Astrocyte (in vitro differentiated cells and primary cell): ENCODE results near the gene GPRC5B. TPM values are rescaled to one million over a fixed set of nuclear protein-coding genes. Genes with fewer than 3 reads are reported as not detected.

ENCODE experiments used
- DNase-seq: peaks from one replicate; pipeline ENCODE4 v3.0.0-alpha.2; 2010; ENCODE audit warnings: low read depth
- FAIRE-seq: peaks from 2 replicates; lab custom pipeline; 2011; peaks lifted over from hg19 to GRCh38; lab: Jason Lieb, UNC
- H2AFZ ChIP-seq: 2 replicates; pipeline ENCODE4 v1.6.0; 2012; ENCODE audit warnings: low read depth, low read length, inconsistent platforms
- H3K27ac ChIP-seq: 2 replicates; pipeline ENCODE4 v1.5.1; 2011; ENCODE audit warnings: low read depth, low read length, inconsistent platforms
- H3K27me3 ChIP-seq: 2 replicates; pipeline ENCODE4 v1.6.0; 2011; ENCODE audit warnings: low read length, inconsistent platforms; ENCODE audit not compliant: insufficient read depth
- H3K36me3 ChIP-seq: 2 replicates; pipeline ENCODE4 v1.5.1; 2011; ENCODE audit warnings: low read length, inconsistent platforms; ENCODE audit not compliant: insufficient read depth
- H3K4me1 ChIP-seq: 2 replicates; pipeline ENCODE4 v1.5.1; 2011; ENCODE audit warnings: low read length, inconsistent platforms; ENCODE audit not compliant: insufficient read depth
- H3K4me2 ChIP-seq: 2 replicates; pipeline ENCODE4 v1.6.0; 2012; ENCODE audit warnings: low read length, inconsistent platforms
- H3K4me3 ChIP-seq: 2 replicates; pipeline ENCODE4 v1.5.1; 2011; ENCODE audit warnings: low read depth, mild to moderate bottlenecking, low read length, inconsistent platforms; ENCODE audit not compliant: insufficient read depth
- H3K79me2 ChIP-seq: 2 replicates; pipeline ENCODE4 v1.6.0; 2012; ENCODE audit warnings: mild to moderate bottlenecking, low read length, inconsistent platforms; ENCODE audit not compliant: insufficient read depth
- H3K9ac ChIP-seq: 2 replicates; pipeline ENCODE4 v1.6.0; 2012; ENCODE audit warnings: mild to moderate bottlenecking, low read length, inconsistent platforms
- H3K9me3 ChIP-seq: 2 replicates; pipeline ENCODE4 v1.5.1; 2012; ENCODE audit warnings: low read depth, mild to moderate bottlenecking, low read length, inconsistent platforms; ENCODE audit not compliant: insufficient read depth
- H4K20me1 ChIP-seq: 2 replicates; pipeline ENCODE4 v1.6.0; 2012; ENCODE audit warnings: low read length, inconsistent platforms; ENCODE audit not compliant: insufficient read depth
- H3K27ac Mint-ChIP-seq: one replicate; pipeline ENCODE4 v1.8.0; 2021; ENCODE audit warnings: mild to moderate bottlenecking, mixed read lengths; ENCODE audit not compliant: unreplicated experiment
- H3K27me3 Mint-ChIP-seq: one replicate; pipeline ENCODE4 v1.8.0; 2021; ENCODE audit warnings: low read depth, mixed read lengths; ENCODE audit not compliant: unreplicated experiment
- H3K36me3 Mint-ChIP-seq: one replicate; pipeline ENCODE4 v1.8.0; 2021; ENCODE audit warnings: low read depth, mixed read lengths; ENCODE audit not compliant: unreplicated experiment
- H3K4me1 Mint-ChIP-seq: one replicate; pipeline ENCODE4 v1.8.0; 2021; ENCODE audit warnings: low read depth, mixed read lengths; ENCODE audit not compliant: unreplicated experiment
- H3K4me3 Mint-ChIP-seq: one replicate; pipeline ENCODE4 v1.8.0; 2021; ENCODE audit warnings: mild to moderate bottlenecking, moderate library complexity, mixed read lengths; ENCODE audit not compliant: unreplicated experiment
- H3K9me3 Mint-ChIP-seq: one replicate; pipeline ENCODE4 v1.8.0; 2021; ENCODE audit warnings: mild to moderate bottlenecking, mixed read lengths; ENCODE audit not compliant: unreplicated experiment
- CTCF ChIP-seq: IDR thresholded peaks from 2 replicates; pipeline ENCODE4 v1.5.1; 2011; ENCODE audit warnings: low read depth, mild to moderate bottlenecking, inconsistent platforms, low read length, moderate library complexity; ENCODE audit not compliant: insufficient read depth
- EZH2 ChIP-seq: IDR thresholded peaks from 2 replicates; pipeline ENCODE4 v1.6.1; 2012; ENCODE audit warnings: mild to moderate bottlenecking, low read length, inconsistent platforms; ENCODE audit not compliant: insufficient read depth
- total RNA-seq: library from RNA; stranded (reverse); gene quantifications from 2 replicates; pipeline ENCODE4 v1.2.1, GENCODE V29; 2021

GPRC5B gene
- total RNA-seq, 1 donor from 2014 or later: 9.3 TPM

GRCh38 chr16:19890901-19891300 lies 6.3 kb upstream of the GPRC5B start:
- H3K27me3 Mint-ChIP-seq: peaks cover 6% of the 10 kb centered on the region
- no peak overlapping the region for H3K4me3 Mint-ChIP-seq
- no peak for DNase-seq
- Histone ChIP-seq H3K4me2 (no peak overlapping the region), H3K27ac (no peak overlapping the region), H3K4me1 (peaks cover 3% of the 10 kb centered on the region), H3K79me2 (no peaks in the 10 kb centered on the region), H3K9me3 (no peaks in the 10 kb centered on the region), H3K4me3 (no peak overlapping the region), H3K27me3 (no peaks in the 10 kb centered on the region), H4K20me1 (no peaks in the 10 kb centered on the region), H3K36me3 (no peaks in the 10 kb centered on the region), H3K9ac (no peak overlapping the region), H2AFZ (no peak overlapping the region)
- no peak for TF ChIP-seq CTCF
- no peak for TF ChIP-seq EZH2
- no peak overlapping the region for H3K27ac Mint-ChIP-seq
- no peaks in the 10 kb centered on the region for H3K4me1 Mint-ChIP-seq
- H3K9me3 Mint-ChIP-seq: peaks cover 1% of the 10 kb centered on the region
- H3K36me3 Mint-ChIP-seq: no peaks in the 10 kb centered on the region
- no peak for FAIRE-seq

- no peak overlapping the region for H3K27ac Mint-ChIP-seq
Observed at GRCh38 chr16:19888834-19889233, 4.2 kb upstream of the GPRC5B start.

More at GRCh38 chr16:19888834-19889233, 4.2 kb upstream of the GPRC5B start:
- H3K4me1 ChIP-seq: peaks cover 12% of the 10 kb centered on the region
- no peaks in the 10 kb centered on the region for H3K36me3 ChIP-seq
- H3K27ac ChIP-seq: no peak overlapping the region
- TF ChIP-seq CTCF (no peak), EZH2 (no peak)
- Mint-ChIP-seq H3K36me3 (no peaks in the 10 kb centered on the region), H3K9me3 (no peaks in the 10 kb centered on the region), H3K27me3 (peaks cover 2% of the 10 kb centered on the region), H3K4me1 (no peaks in the 10 kb centered on the region), H3K4me3 (no peak overlapping the region)
- H2AFZ ChIP-seq: no peak overlapping the region
- H3K79me2 ChIP-seq: no peaks in the 10 kb centered on the region
- FAIRE-seq (no peak), DNase-seq (no peak)
- no peaks in the 10 kb centered on the region for H4K20me1 ChIP-seq
- H3K4me2 ChIP-seq: no peak overlapping the region
- no peaks in the 10 kb centered on the region for H3K27me3 ChIP-seq
- no peaks in the 10 kb centered on the region for H3K9me3 ChIP-seq
- no peak overlapping the region for H3K4me3 ChIP-seq
- H3K9ac ChIP-seq: no peak overlapping the region
